ENCODE data around the gene TLR8. TPM values are rescaled to one million over a fixed set of nuclear protein-coding genes. Genes with fewer than 3 reads are reported as not detected.

The TLR8 gene
- total RNA-seq, 2 experiments from 2014 or later: not detected

- Histone ChIP-seq H3K4me3 (ENCODE audit: low read depth, low read length, poor library complexity, severe bottlenecking) (no peak overlapping the region), H2AFZ (ENCODE audit: low read length) (no peak overlapping the region), H3K9me2 (ENCODE audit: insufficient read depth, low read length) (no peaks in the 10 kb centered on the region), H3K36me3 (ENCODE audit: insufficient read depth, low read length) (no peaks in the 10 kb centered on the region), H3K27ac (ENCODE audit: low read depth, low read length, poor library complexity, severe bottlenecking) (no peak overlapping the region), H4K20me1 (ENCODE audit: insufficient read depth, low read length) (no peaks in the 10 kb centered on the region), H3K79me2 (ENCODE audit: insufficient read depth, low read depth, low read length) (no peaks in the 10 kb centered on the region), H3K4me2 (ENCODE audit: low read length) (no peak overlapping the region), H3K4me1 (ENCODE audit: insufficient read depth, low read length, poor library complexity, severe bottlenecking) (peaks cover 37% of the 10 kb centered on the region), H3K9me3 (ENCODE audit: low read length) (no peaks in the 10 kb centered on the region)
- TF ChIP-seq EZH2phosphoT487 (IDR thresholded peaks at IDR 0.05; ENCODE audit: borderline replicate concordance, low read depth, low read length) (no peak), CTCF (conservative IDR thresholded peaks at IDR 0.05; ENCODE audit: low read length) (no peak)
- POLR2A ChIA-PET: interaction anchor here (0.7 to 2.0 kb wide), 4 partner anchors 13 to 1096 kb away, joined by 3 to 7 read pairs (median 5); no protein-coding TSS in a partner anchor
- no TSS peak for BruUV-seq (replicated peaks)
- intact Hi-C loops (cut with micrococcal nuclease; ENCODE audit: unreplicated experiment): loop anchor here (5.0 to 10.0 kb wide), 3 partner anchors 247 to 419 kb away; no protein-coding TSS in a partner anchor
- CTCF ChIA-PET (ENCODE audit: unreplicated experiment): interaction anchor here (1.0 to 1.7 kb wide), 3 partner anchors 520 to 546 kb away, joined by 4 to 15 read pairs (median 5); no protein-coding TSS in a partner anchor
- DNase-seq (ENCODE audit: low spot score): no peak
Observed at GRCh38 chrX:12945494-12945893, 39.1 kb downstream of the TLR8 start.

GRCh38 chrX:12946406-12946805 lies 40.0 kb downstream of the TLR8 start:
- peaks cover 46% of the 10 kb centered on the region for H3K4me1 ChIP-seq (ENCODE audit: insufficient read depth, low read length, poor library complexity, severe bottlenecking)
- BruUV-seq (replicated peaks): no TSS peak
- H2AFZ ChIP-seq (ENCODE audit: low read length): no peak overlapping the region
- H4K20me1 ChIP-seq (ENCODE audit: insufficient read depth, low read length): no peaks in the 10 kb centered on the region
- H3K27ac ChIP-seq (ENCODE audit: low read depth, low read length, poor library complexity, severe bottlenecking): no peak overlapping the region
- TF ChIP-seq CTCF (conservative IDR thresholded peaks at IDR 0.05; ENCODE audit: low read length) (no peak), EZH2phosphoT487 (IDR thresholded peaks at IDR 0.05; ENCODE audit: borderline replicate concordance, low read depth, low read length) (no peak)
- intact Hi-C loops (cut with micrococcal nuclease; ENCODE audit: unreplicated experiment): loop anchor here (2.0 to 10.0 kb wide), 4 partner anchors 246 to 700 kb away; no protein-coding TSS in a partner anchor
- no peaks in the 10 kb centered on the region for H3K9me3 ChIP-seq (ENCODE audit: low read length)
- ChIA-PET POLR2A (interaction anchor here (0.7 to 2.0 kb wide), 6 partner anchors 12 to 553 kb away, joined by 3 to 7 read pairs (median 5); no protein-coding TSS in a partner anchor), CTCF (ENCODE audit: unreplicated experiment) (interaction anchor here (0.8 to 1.7 kb wide), 5 partner anchors 36 to 545 kb away, joined by 3 to 15 read pairs (median 4); no protein-coding TSS in a partner anchor)
- no peak overlapping the region for H3K4me2 ChIP-seq (ENCODE audit: low read length)
- H3K36me3 ChIP-seq (ENCODE audit: insufficient read depth, low read length): no peaks in the 10 kb centered on the region
- no peak overlapping the region for H3K4me3 ChIP-seq (ENCODE audit: low read depth, low read length, poor library complexity, severe bottlenecking)
- DNase-seq (ENCODE audit: low spot score): no peak
- no peaks in the 10 kb centered on the region for H3K79me2 ChIP-seq (ENCODE audit: insufficient read depth, low read depth, low read length)
- H3K9me2 ChIP-seq (ENCODE audit: insufficient read depth, low read length): no peaks in the 10 kb centered on the region

All from OCI-LY7 (cell line).